GM23338 (cell line): ENCODE data around the gene GIPC2. TPM values are rescaled to one million over a fixed set of nuclear protein-coding genes. Genes with fewer than 3 reads are reported as not detected.

Experiments used
- ATAC-seq: fragments of 200-7000 bp; cut with Tn5 transposase; 3 replicates; pipeline ENCODE4 v1.9.1; 2020
- DNase-seq: peaks from one replicate; pipeline ENCODE4 v3.0.0-alpha.2; 2015; ENCODE audit warnings: low spot score
- H2AFZ ChIP-seq: fragments of 200-600 bp; sonication (generic); 2 replicates; pipeline ENCODE4 v1.8.0; 2016; ENCODE audit warnings: antibody characterized with exemption, mild to moderate bottlenecking, moderate library complexity
- H3F3A ChIP-seq: fragments of 200-600 bp; sonication (generic); replicated peaks from 2 replicates; pipeline ENCODE4 v1.8.0; 2017; ENCODE audit warnings: antibody characterized with exemption, mixed run types, low read depth
- H3K27ac ChIP-seq: fragments of 200-600 bp; sonication (generic); 2 replicates; pipeline ENCODE4 v1.6.1; 2016; ENCODE audit warnings: low read depth
- H3K27me3 ChIP-seq: fragments of 200-600 bp; sonication (generic); 2 replicates; pipeline ENCODE4 v1.8.0; 2016; ENCODE audit warnings: mild to moderate bottlenecking, mixed run types, moderate library complexity; ENCODE audit not compliant: insufficient read depth
- H3K36me3 ChIP-seq: fragments of 200-600 bp; sonication (generic); 2 replicates; pipeline ENCODE4 v1.8.0; 2016; ENCODE audit warnings: mild to moderate bottlenecking; ENCODE audit not compliant: insufficient read depth
- H3K4me1 ChIP-seq: fragments of 200-600 bp; sonication (generic); 2 replicates; pipeline ENCODE4 v1.8.0; 2016; ENCODE audit warnings: mild to moderate bottlenecking, moderate library complexity; ENCODE audit not compliant: insufficient read depth
- H3K4me2 ChIP-seq: fragments of 200-600 bp; sonication (generic); 2 replicates; pipeline ENCODE4 v1.7.1; 2017; ENCODE audit warnings: mixed run types
- H3K4me3 ChIP-seq: fragments of 200-600 bp; sonication (generic); 2 replicates; pipeline ENCODE4 v1.6.1; 2016; ENCODE audit warnings: mixed run types
- H3K79me2 ChIP-seq: fragments of 200-600 bp; sonication (generic); replicated peaks from 2 replicates; pipeline ENCODE4 v1.8.0; 2017; ENCODE audit warnings: mild to moderate bottlenecking; ENCODE audit not compliant: insufficient read depth
- H3K9me2 ChIP-seq: fragments of 200-600 bp; sonication (generic); 2 replicates; pipeline ENCODE4 v1.8.0; 2017; ENCODE audit not compliant: insufficient read depth
- H4K20me1 ChIP-seq: fragments of 200-600 bp; sonication (generic); replicated peaks from 2 replicates; pipeline ENCODE4 v1.8.0; 2017; ENCODE audit warnings: mild to moderate bottlenecking; ENCODE audit not compliant: insufficient read depth
- H3K27ac Mint-ChIP-seq: 2 replicates; pipeline ENCODE4 v1.8.0; 2020; ENCODE audit warnings: inconsistent platforms, mild to moderate bottlenecking, moderate library complexity, mixed read lengths
- H3K27me3 Mint-ChIP-seq: 3 replicates; pipeline ENCODE4 v1.8.0; 2022; ENCODE audit warnings: low read depth, mild to moderate bottlenecking, moderate library complexity, mixed read lengths, inconsistent platforms; ENCODE audit not compliant: insufficient read depth, poor library complexity
- H3K36me3 Mint-ChIP-seq: 3 replicates; pipeline ENCODE4 v1.8.0; 2021; ENCODE audit warnings: low read depth, mild to moderate bottlenecking, inconsistent platforms, moderate library complexity, mixed read lengths
- H3K4me1 Mint-ChIP-seq: 3 replicates; pipeline ENCODE4 v1.8.0; 2020; ENCODE audit warnings: mild to moderate bottlenecking, inconsistent platforms, mixed read lengths
- H3K4me3 Mint-ChIP-seq: 3 replicates; pipeline ENCODE4 v1.8.0; 2021; ENCODE audit warnings: moderate library complexity, mild to moderate bottlenecking, inconsistent platforms, mixed read lengths
- H3K9me3 Mint-ChIP-seq: 3 replicates; pipeline ENCODE4 v1.8.0; 2020; ENCODE audit warnings: moderate library complexity, mild to moderate bottlenecking, inconsistent platforms, mixed read lengths
- CREB1 ChIP-seq: fragments of 250-450 bp; sonication (Bioruptor Pico); IDR thresholded peaks from 2 replicates; pipeline ENCODE4 v1.5.0; 2020; ENCODE audit warnings: low read depth, mild to moderate bottlenecking, moderate library complexity
- NANOG ChIP-seq: IDR thresholded peaks from 2 replicates; pipeline ENCODE4 v1.6.1; 2016; ENCODE audit warnings: antibody characterized with exemption, borderline replicate concordance
- POLR2AphosphoS5 ChIP-seq: IDR thresholded peaks from 2 replicates; pipeline ENCODE4 v1.6.1; 2016; ENCODE audit warnings: antibody characterized with exemption, low read depth
- ZNF114 ChIP-seq: fragments of 250-450 bp; sonication (Bioruptor Pico); IDR thresholded peaks from 2 replicates; pipeline ENCODE4 v1.5.0; 2020; ENCODE audit warnings: mild to moderate bottlenecking, moderate library complexity
- ZNF331 ChIP-seq: fragments of 250-450 bp; sonication (Bioruptor Pico); IDR thresholded peaks from 2 replicates; pipeline ENCODE4 v1.5.0; 2020; ENCODE audit warnings: low read depth, mild to moderate bottlenecking, moderate library complexity
- polyA plus RNA-seq: library from polyadenylated mRNA; unstranded; fragments of >200 nt; fragmentation: Nextera tagmentation; extraction: Ambion mirVana; gene quantifications from 2 replicates; pipeline ENCODE4 v1.2.1, GENCODE V29; 2016
- total RNA-seq: library from RNA; depleted of rRNA; stranded (reverse); fragments of >200 nt; shearing (Covaris generic); gene quantifications from 2 replicates; pipeline ENCODE4 v1.2.3, GENCODE V29; 2014
- TF ChIP-seq, protein P1 (sequence below), 2 experiments: fragments of 200-600 bp in 1 of 2; sonication (generic) in 1 of 2; conservative IDR thresholded peaks; 2 replicates each; pipeline versions ENCODE4 v1.5.1 to v1.6.1; 2016 to 2017; ENCODE audit warnings: antibody characterized with exemption in 2 of 2, low read depth in 2 of 2, mild to moderate bottlenecking in 2 of 2, moderate library complexity in 1 of 2
- TF ChIP-seq, protein P2 (sequence below): fragments of 250-450 bp; sonication (Bioruptor Pico); IDR thresholded peaks from 2 replicates; pipeline ENCODE4 v1.5.0; 2020; ENCODE audit warnings: mild to moderate bottlenecking, moderate library complexity
- TF ChIP-seq, protein P3 (sequence below): IDR thresholded peaks from one replicate; pipeline ENCODE4 v1.6.1; 2018; ENCODE audit warnings: antibody characterized with exemption; ENCODE audit not compliant: unreplicated experiment
- TF ChIP-seq, protein P4 (sequence below): IDR thresholded peaks from 2 replicates; pipeline ENCODE4 v1.6.1; 2016; ENCODE audit warnings: antibody characterized with exemption

Gene GIPC2
- total and polyA plus RNA-seq, 2 experiments from 2014 or later, result 1.2 to 1.5 TPM

DNA sequence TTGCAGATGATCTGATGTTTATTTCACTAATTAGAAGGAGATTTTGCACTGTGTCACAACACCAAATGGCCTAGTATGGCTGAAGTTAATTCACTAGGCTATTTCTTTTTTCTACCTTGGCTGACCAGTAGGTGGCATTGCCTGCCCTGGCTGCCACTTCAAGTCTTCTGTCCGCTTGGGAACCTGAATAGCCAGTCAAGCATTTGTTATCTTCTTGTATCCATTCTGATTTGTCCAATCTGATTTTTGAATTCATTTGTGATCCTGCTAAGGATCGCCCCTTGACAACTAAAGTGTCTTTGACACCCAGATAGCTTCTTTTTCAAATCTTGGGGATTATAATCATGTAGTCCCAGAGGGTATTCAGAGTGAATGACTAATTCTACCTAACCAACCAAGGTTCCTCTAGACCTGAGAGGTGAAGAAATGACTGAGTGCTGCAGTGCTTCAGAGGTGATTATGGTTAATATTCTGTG, 99.4 kb downstream of the GIPC2 start:
- no peaks in the 10 kb centered on the region for H3K4me1 Mint-ChIP-seq
- H3K4me3 Mint-ChIP-seq, result no peak overlapping the region
- Histone ChIP-seq H3K4me3 (no peak overlapping the region), H3K27me3 (no peaks in the 10 kb centered on the region), H3K27ac (no peak overlapping the region), H2AFZ (no peak overlapping the region), H3K9me2 (no peaks in the 10 kb centered on the region), H3K4me1 (no peaks in the 10 kb centered on the region), H3K79me2 (no peaks in the 10 kb centered on the region), H3F3A (no peaks in the 10 kb centered on the region), H3K4me2 (no peak overlapping the region), H3K36me3 (no peaks in the 10 kb centered on the region), H4K20me1 (no peaks in the 10 kb centered on the region)
- H3K27me3 Mint-ChIP-seq, result peaks cover 8% of the 10 kb centered on the region
- H3K9me3 Mint-ChIP-seq, result no peaks in the 10 kb centered on the region
- TF ChIP-seq, protein P1, sequence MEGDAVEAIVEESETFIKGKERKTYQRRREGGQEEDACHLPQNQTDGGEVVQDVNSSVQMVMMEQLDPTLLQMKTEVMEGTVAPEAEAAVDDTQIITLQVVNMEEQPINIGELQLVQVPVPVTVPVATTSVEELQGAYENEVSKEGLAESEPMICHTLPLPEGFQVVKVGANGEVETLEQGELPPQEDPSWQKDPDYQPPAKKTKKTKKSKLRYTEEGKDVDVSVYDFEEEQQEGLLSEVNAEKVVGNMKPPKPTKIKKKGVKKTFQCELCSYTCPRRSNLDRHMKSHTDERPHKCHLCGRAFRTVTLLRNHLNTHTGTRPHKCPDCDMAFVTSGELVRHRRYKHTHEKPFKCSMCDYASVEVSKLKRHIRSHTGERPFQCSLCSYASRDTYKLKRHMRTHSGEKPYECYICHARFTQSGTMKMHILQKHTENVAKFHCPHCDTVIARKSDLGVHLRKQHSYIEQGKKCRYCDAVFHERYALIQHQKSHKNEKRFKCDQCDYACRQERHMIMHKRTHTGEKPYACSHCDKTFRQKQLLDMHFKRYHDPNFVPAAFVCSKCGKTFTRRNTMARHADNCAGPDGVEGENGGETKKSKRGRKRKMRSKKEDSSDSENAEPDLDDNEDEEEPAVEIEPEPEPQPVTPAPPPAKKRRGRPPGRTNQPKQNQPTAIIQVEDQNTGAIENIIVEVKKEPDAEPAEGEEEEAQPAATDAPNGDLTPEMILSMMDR (conservative IDR thresholded peaks at IDR 0.05; ENCODE audit: low read depth in 2 of 2), result peak; percentile 96
- TF ChIP-seq, protein P2, sequence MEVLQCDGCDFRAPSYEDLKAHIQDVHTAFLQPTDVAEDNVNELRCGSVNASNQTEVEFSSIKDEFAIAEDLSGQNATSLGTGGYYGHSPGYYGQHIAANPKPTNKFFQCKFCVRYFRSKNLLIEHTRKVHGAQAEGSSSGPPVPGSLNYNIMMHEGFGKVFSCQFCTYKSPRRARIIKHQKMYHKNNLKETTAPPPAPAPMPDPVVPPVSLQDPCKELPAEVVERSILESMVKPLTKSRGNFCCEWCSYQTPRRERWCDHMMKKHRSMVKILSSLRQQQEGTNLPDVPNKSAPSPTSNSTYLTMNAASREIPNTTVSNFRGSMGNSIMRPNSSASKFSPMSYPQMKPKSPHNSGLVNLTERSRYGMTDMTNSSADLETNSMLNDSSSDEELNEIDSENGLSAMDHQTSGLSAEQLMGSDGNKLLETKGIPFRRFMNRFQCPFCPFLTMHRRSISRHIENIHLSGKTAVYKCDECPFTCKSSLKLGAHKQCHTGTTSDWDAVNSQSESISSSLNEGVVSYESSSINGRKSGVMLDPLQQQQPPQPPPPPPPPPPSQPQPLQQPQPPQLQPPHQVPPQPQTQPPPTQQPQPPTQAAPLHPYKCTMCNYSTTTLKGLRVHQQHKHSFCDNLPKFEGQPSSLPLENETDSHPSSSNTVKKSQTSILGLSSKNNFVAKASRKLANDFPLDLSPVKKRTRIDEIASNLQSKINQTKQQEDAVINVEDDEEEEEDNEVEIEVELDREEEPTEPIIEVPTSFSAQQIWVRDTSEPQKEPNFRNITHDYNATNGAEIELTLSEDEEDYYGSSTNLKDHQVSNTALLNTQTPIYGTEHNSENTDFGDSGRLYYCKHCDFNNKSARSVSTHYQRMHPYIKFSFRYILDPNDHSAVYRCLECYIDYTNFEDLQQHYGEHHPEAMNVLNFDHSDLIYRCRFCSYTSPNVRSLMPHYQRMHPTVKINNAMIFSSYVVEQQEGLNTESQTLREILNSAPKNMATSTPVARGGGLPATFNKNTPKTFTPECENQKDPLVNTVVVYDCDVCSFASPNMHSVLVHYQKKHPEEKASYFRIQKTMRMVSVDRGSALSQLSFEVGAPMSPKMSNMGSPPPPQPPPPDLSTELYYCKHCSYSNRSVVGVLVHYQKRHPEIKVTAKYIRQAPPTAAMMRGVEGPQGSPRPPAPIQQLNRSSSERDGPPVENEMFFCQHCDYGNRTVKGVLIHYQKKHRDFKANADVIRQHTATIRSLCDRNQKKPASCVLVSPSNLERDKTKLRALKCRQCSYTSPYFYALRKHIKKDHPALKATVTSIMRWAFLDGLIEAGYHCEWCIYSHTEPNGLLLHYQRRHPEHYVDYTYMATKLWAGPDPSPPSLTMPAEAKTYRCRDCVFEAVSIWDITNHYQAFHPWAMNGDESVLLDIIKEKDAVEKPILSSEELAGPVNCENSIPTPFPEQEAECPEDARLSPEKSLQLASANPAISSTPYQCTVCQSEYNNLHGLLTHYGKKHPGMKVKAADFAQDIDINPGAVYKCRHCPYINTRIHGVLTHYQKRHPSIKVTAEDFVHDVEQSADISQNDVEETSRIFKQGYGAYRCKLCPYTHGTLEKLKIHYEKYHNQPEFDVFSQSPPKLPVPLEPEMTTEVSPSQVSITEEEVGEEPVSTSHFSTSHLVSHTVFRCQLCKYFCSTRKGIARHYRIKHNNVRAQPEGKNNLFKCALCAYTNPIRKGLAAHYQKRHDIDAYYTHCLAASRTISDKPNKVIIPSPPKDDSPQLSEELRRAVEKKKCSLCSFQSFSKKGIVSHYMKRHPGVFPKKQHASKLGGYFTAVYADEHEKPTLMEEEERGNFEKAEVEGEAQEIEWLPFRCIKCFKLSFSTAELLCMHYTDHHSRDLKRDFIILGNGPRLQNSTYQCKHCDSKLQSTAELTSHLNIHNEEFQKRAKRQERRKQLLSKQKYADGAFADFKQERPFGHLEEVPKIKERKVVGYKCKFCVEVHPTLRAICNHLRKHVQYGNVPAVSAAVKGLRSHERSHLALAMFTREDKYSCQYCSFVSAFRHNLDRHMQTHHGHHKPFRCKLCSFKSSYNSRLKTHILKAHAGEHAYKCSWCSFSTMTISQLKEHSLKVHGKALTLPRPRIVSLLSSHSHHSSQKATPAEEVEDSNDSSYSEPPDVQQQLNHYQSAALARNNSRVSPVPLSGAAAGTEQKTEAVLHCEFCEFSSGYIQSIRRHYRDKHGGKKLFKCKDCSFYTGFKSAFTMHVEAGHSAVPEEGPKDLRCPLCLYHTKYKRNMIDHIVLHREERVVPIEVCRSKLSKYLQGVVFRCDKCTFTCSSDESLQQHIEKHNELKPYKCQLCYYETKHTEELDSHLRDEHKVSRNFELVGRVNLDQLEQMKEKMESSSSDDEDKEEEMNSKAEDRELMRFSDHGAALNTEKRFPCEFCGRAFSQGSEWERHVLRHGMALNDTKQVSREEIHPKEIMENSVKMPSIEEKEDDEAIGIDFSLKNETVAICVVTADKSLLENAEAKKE (CRISPR knock-in tag), result no peak
- H3K36me3 Mint-ChIP-seq, result no peaks in the 10 kb centered on the region
- ATAC-seq (peak; percentile 70), DNase-seq (peak; percentile 72)
- no peak overlapping the region for H3K27ac Mint-ChIP-seq

DNA sequence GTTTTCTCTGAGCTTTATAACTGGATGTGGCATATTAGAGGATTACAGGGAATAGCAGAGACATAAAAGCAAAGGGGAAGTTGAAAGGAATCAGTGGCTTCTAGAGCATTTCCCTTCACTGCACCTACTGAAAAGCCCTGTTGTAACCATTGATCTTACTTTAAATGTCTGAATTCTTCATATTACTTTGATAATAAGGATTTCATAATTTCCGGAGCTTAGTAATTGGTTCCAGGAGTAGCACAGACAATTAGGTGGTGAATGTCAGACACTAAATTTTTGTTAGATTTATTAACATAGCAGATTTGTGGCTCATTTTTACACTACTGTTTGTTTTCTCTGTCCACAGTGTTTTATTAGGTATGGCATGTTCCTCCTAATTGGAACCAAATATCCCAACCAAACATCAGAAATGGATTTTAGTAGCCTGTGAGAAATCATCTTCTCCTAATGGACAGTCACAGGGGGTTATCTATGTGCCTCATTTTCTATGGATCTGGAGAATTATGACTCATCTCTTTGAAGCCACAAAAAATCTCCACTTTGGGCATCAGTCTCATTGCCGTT, 100.5 kb downstream of the GIPC2 start:
- Mint-ChIP-seq H3K36me3 (no peaks in the 10 kb centered on the region), H3K4me3 (no peak overlapping the region), H3K27me3 (peaks cover 8% of the 10 kb centered on the region), H3K27ac (no peak overlapping the region), H3K9me3 (no peaks in the 10 kb centered on the region), H3K4me1 (no peaks in the 10 kb centered on the region)
- Histone ChIP-seq H3K4me1 (no peaks in the 10 kb centered on the region), H3F3A (no peaks in the 10 kb centered on the region), H3K4me2 (no peak overlapping the region), H3K79me2 (no peaks in the 10 kb centered on the region), H2AFZ (no peak overlapping the region), H3K27ac (no peak overlapping the region), H3K9me2 (no peaks in the 10 kb centered on the region), H3K4me3 (no peak overlapping the region), H4K20me1 (no peaks in the 10 kb centered on the region), H3K27me3 (no peaks in the 10 kb centered on the region), H3K36me3 (no peaks in the 10 kb centered on the region)
- DNase-seq (no peak), ATAC-seq (no peak)
- TF ChIP-seq NANOG (no peak), POLR2AphosphoS5 (no peak), ZNF331 (CRISPR knock-in tag) (no peak), ZNF114 (CRISPR knock-in tag) (no peak), CREB1 (CRISPR knock-in tag) (no peak)
- TF ChIP-seq, protein P3, sequence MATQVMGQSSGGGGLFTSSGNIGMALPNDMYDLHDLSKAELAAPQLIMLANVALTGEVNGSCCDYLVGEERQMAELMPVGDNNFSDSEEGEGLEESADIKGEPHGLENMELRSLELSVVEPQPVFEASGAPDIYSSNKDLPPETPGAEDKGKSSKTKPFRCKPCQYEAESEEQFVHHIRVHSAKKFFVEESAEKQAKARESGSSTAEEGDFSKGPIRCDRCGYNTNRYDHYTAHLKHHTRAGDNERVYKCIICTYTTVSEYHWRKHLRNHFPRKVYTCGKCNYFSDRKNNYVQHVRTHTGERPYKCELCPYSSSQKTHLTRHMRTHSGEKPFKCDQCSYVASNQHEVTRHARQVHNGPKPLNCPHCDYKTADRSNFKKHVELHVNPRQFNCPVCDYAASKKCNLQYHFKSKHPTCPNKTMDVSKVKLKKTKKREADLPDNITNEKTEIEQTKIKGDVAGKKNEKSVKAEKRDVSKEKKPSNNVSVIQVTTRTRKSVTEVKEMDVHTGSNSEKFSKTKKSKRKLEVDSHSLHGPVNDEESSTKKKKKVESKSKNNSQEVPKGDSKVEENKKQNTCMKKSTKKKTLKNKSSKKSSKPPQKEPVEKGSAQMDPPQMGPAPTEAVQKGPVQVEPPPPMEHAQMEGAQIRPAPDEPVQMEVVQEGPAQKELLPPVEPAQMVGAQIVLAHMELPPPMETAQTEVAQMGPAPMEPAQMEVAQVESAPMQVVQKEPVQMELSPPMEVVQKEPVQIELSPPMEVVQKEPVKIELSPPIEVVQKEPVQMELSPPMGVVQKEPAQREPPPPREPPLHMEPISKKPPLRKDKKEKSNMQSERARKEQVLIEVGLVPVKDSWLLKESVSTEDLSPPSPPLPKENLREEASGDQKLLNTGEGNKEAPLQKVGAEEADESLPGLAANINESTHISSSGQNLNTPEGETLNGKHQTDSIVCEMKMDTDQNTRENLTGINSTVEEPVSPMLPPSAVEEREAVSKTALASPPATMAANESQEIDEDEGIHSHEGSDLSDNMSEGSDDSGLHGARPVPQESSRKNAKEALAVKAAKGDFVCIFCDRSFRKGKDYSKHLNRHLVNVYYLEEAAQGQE, result no peak
- TF ChIP-seq, protein P4, sequence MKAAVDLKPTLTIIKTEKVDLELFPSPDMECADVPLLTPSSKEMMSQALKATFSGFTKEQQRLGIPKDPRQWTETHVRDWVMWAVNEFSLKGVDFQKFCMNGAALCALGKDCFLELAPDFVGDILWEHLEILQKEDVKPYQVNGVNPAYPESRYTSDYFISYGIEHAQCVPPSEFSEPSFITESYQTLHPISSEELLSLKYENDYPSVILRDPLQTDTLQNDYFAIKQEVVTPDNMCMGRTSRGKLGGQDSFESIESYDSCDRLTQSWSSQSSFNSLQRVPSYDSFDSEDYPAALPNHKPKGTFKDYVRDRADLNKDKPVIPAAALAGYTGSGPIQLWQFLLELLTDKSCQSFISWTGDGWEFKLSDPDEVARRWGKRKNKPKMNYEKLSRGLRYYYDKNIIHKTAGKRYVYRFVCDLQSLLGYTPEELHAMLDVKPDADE, result no peak
